GM10266 (cell line): Measurements from ENCODE around the gene SOX6.

Source experiments
- DNase-seq: peaks from one replicate; pipeline ENCODE4 v3.0.0; 2012; ENCODE audit errors: extremely low spot score
- CTCF ChIP-seq: IDR thresholded peaks from 2 replicates; pipeline ENCODE4 v1.5.1; 2012; ENCODE audit warnings: mild to moderate bottlenecking, low read depth; ENCODE audit not compliant: control insufficient read depth, insufficient read depth; ENCODE audit errors: missing control alignments

Gene SOX6

GRCh38 chr11:16365581-16366228 lies 9.4 kb upstream of the SOX6 start:
- no peak for DNase-seq
- no peak for TF ChIP-seq CTCF

GRCh38 chr11:16364254-16364653 lies 7.9 kb upstream of the SOX6 start:
- DNase-seq: no peak
- no peak for TF ChIP-seq CTCF

- no peak for TF ChIP-seq CTCF
- DNase-seq: no peak
Observed at GRCh38 chr11:16363706-16364105, 7.4 kb upstream of the SOX6 start.

GRCh38 chr11:16361108-16361865 lies 4.9 kb upstream of the SOX6 start:
- DNase-seq: no peak

GRCh38 chr11:16359369-16359768 lies 3.0 kb upstream of the SOX6 start:
- DNase-seq: no peak
- no peak for TF ChIP-seq CTCF

More at GRCh38 chr11:16361108-16361865, 4.9 kb upstream of the SOX6 start:
- TF ChIP-seq CTCF: no peak

GRCh38 chr11:16358726-16359125 lies 2.4 kb upstream of the SOX6 start:
- DNase-seq: no peak
- TF ChIP-seq CTCF: no peak

- DNase-seq: no peak
- no peak for TF ChIP-seq CTCF
Observed at GRCh38 chr11:16357775-16358174, 1.4 kb upstream of the SOX6 start.
